ENCODE data around the gene JMJD7. TPM values are rescaled to one million over a fixed set of nuclear protein-coding genes. Genes with fewer than 3 reads are reported as not detected.
A peak's percentile ranks its signal among the peaks of the same experiment; 100 is the strongest.
"Not testable (repeated sequence)": the region's sequence is repeated elsewhere in the genome, so short reads cannot be mapped to it uniquely, and the experiment has no call there.

The JMJD7 gene
- total RNA-seq, 2 donors from 2014 or later: 13.5 to 17.7 TPM

- ATAC-seq (no peak), DNase-seq (ENCODE audit: low spot score in 2 of 2) (no peak)
- H3K27ac Mint-ChIP-seq: no peak overlapping the region
- peaks cover 0 to 9% of the 10 kb centered on the region in 2 donors for H3K36me3 Mint-ChIP-seq
- H3K9me3 Mint-ChIP-seq: no peaks in the 10 kb centered on the region
Observed at GRCh38 chr15:41825572-41826535, 2.0 kb upstream of the JMJD7 start.

DNA sequence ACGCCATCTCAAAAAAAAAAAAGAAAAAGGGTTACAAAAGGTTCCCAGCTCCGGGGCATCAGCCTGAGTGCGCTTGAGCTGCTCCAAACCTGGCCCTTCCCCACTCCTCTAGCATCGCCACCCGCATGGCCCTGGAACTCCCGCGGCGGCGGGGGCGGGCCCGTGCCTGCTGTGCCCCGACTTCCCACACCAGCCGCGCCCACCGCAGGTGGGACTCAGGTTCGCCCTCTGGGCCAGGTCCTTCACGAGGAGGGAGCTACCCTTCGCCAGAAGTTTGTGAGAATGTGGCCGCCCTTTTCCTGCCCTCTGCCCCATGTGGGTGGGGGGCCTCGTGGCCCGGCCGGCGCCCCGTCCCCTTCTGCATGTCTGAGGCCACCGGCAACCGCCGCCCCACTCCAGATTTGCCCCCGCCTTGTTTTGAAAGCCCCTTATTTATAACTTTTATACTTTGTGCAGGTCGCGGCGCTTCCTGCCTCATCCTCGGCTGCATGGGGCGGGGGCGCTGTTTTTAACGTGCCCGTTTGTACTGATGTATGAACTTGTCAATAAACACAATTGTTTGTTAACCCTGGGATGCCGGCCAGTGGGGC is 507 bp upstream of the JMJD7 start:
- no peak for DNase-seq (ENCODE audit: low spot score in 2 of 2)

DNA sequence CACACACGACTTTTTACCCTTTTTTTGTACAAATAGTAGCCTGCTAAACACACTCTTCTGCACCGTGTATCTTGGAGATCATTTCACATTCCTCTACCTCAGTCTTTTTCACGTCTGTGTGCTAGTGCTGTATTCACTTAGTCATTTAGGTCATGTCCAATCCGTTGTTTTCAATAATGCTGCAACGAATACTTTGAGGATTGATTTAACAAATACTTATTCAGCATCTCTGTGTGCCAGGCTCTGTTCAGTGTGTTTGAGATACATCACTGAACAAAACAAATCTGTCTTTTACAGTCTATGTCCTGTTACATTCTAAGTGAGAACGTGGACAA is 882 bp downstream of the JMJD7 start:
- Mint-ChIP-seq H3K9me3 (no peaks in the 10 kb centered on the region), H3K36me3 (peaks cover 0 to 9% of the 10 kb centered on the region in 2 donors), H3K27ac (peak overlapping the region; percentile 74 to 92)
- DNase-seq (ENCODE audit: low spot score in 2 of 2) (no peak), ATAC-seq (no peak)

More for the DNA sequence above, 507 bp upstream of the JMJD7 start:
- Mint-ChIP-seq H3K9me3 (no peaks in the 10 kb centered on the region), H3K27ac (peak overlapping the region; percentile 72 to 92), H3K36me3 (peaks cover 0 to 9% of the 10 kb centered on the region in 2 donors)
- ATAC-seq: peak; percentile 4 to 14

DNA sequence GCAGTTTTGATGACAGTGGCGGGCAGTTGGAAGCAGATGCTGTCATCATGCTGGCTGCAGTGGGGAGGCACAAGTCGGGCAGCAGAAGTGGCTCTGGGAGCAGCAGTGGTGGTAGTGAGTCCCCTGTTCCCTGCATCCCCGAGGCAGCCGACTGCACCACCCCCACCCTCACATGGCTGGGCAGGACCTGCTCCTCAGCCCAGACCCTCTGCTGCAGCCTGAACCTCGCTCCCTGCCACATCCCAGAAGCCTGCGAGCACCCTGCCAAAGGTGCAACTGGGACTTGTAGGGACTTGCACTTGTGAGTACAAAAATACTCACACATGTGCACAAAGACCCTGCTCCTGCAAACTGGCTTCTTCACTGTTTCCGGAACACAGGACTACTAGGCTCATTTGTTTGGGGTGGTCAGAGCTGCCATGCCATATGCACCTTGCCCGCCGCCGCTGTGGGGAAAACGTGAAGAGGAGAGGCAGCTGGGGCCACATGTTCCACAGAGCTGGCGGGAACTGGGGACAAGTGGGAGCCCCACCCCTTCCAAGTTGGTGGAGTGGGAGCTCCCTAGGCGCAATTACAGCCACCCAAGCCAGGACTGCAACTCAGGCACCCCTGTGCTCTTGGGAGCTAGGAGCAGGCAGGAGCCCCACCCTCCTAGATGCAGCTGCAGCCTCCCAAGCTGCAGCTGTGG is 2.2 kb downstream of the JMJD7 start:
- no peak overlapping the region for H3K27ac Mint-ChIP-seq

GRCh38 chr15:41831291-41831690 is 3.4 kb downstream of the JMJD7 start:
- H3K27ac Mint-ChIP-seq: peak overlapping the region; percentile 24 to 32
- ATAC-seq: peak; percentile 23 to 61
- not testable (repeated sequence) for H3K36me3 Mint-ChIP-seq

More for the DNA sequence above, 2.2 kb downstream of the JMJD7 start:
- Mint-ChIP-seq H3K9me3 (no peaks in the 10 kb centered on the region), H3K36me3 (peaks cover 0 to 9% of the 10 kb centered on the region in 2 donors)
- ATAC-seq: no peak
- DNase-seq (ENCODE audit: low spot score in 2 of 2): no peak

DNA sequence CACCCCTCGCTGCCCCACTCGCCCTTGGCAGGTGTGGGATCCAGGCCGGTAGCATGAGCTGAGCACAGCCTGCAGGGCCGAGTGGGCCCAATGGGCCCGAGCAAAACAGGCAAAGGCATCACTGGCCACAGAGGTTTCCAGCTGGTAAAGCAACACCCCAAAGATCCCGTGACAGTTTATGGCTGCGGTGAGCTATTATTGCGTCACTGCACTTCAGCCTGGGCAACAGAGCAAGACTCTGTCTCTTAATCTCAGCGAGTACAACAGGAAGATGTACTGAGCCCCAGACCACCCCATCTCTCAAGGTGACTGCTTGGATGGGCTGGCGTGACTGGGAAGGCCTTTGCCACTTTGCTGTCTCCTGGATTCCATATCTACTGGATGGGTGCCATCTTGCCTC is 4.3 kb downstream of the JMJD7 start:
- DNase-seq (ENCODE audit: low spot score in 2 of 2) (no peak), ATAC-seq (no peak)
- H3K36me3 Mint-ChIP-seq: peaks cover 0 to 9% of the 10 kb centered on the region in 2 donors
- H3K27ac Mint-ChIP-seq: no peak overlapping the region
- H3K9me3 Mint-ChIP-seq: no peaks in the 10 kb centered on the region

More at GRCh38 chr15:41831291-41831690, 3.4 kb downstream of the JMJD7 start:
- not testable (repeated sequence) for H3K9me3 Mint-ChIP-seq
- DNase-seq (ENCODE audit: low spot score in 2 of 2): peak in 1 of 2 donors; percentile 37

DNA sequence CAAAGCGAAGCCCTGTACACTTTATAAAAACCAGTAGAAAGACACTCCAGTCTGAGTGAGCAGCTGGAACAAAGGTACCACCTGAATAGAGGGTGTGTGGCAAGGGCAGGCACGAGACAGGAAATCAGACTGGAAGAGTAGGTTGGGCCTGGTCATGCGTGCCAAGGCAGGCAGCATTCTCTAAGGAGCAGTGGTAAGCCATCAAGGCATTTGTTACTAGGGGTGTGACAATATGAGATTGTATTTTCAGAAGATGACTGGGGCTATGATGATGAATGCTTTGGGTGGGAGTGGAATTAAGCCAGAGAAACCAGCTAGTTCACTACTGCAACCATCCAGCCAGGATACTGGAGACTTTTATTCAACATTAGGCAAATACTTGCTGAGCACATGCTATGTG is 5.0 kb downstream of the JMJD7 start:
- no peak overlapping the region for H3K27ac Mint-ChIP-seq
- ATAC-seq (peak; percentile 9 to 39), DNase-seq (ENCODE audit: low spot score in 2 of 2) (no peak)
- H3K9me3 Mint-ChIP-seq: no peaks in the 10 kb centered on the region
- H3K36me3 Mint-ChIP-seq: peaks cover 0 to 9% of the 10 kb centered on the region in 2 donors

- Mint-ChIP-seq H3K36me3 (no peaks in the 10 kb centered on the region), H3K9me3 (no peaks in the 10 kb centered on the region), H3K27ac (peak overlapping the region in 1 of 2 donors; percentile 8)
- ATAC-seq (no peak), DNase-seq (ENCODE audit: low spot score in 2 of 2) (no peak)
Observed at GRCh38 chr15:41834096-41834495, 6.2 kb downstream of the JMJD7 start.

GRCh38 chr15:41836073-41836472 is 8.2 kb downstream of the JMJD7 start:
- ATAC-seq (no peak), DNase-seq (ENCODE audit: low spot score in 2 of 2) (no peak)
- H3K9me3 Mint-ChIP-seq: no peaks in the 10 kb centered on the region
- H3K36me3 Mint-ChIP-seq: no peaks in the 10 kb centered on the region
- peak overlapping the region in 1 of 2 donors; percentile 47 for H3K27ac Mint-ChIP-seq

GRCh38 chr15:41836713-41837454 is 9.0 kb downstream of the JMJD7 start:
- H3K27ac Mint-ChIP-seq: peak overlapping the region in 1 of 2 donors; percentile 75
- H3K9me3 Mint-ChIP-seq: no peaks in the 10 kb centered on the region
- no peak for ATAC-seq
- no peaks in the 10 kb centered on the region for H3K36me3 Mint-ChIP-seq
- no peak for DNase-seq (ENCODE audit: low spot score in 2 of 2)

DNA sequence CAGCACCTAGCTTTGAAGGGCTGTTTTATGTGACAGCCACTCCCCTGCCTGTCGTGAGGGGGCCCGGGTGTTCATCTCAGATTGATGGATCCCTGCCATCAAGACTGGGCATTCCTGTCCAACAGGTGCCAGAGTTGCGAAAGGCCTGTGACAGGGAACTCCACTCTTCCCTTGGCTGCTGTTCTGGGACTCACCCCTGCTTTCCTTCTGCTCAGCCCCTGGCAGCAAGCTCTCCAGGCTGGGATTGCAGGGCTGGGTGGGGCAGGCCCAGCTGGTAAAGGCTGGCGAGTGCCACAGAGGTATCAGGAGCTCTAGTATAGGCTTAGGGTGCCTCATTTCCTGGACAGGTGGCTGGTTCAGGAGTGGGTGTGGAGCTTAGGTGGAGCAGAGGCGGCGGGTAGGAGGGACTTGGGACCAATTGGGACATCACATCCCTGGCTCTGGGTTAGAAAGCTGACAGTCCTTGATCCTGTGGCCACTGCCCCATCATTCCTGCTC is 10.6 kb downstream of the JMJD7 start, which contains the start of gene PLA2G4B:
Gene PLA2G4B (plus strand): TSS at position 448 of the 498 bp plus-strand sequence. CDS start 67 bp downstream, outside the sequence.
- Mint-ChIP-seq H3K27ac (peak within 1 kb of the TSS in 1 of 2 donors; percentile 65), H3K36me3 (no peaks in the 10 kb centered on the region), H3K9me3 (no peaks in the 10 kb centered on the region)
- DNase-seq (ENCODE audit: low spot score in 2 of 2): no peak
- ATAC-seq: no peak

- peak overlapping the region in 1 of 2 donors; percentile 14 for H3K27ac Mint-ChIP-seq
- H3K36me3 Mint-ChIP-seq: no peaks in the 10 kb centered on the region
- H3K9me3 Mint-ChIP-seq: no peaks in the 10 kb centered on the region
- no peak for ATAC-seq
- DNase-seq (ENCODE audit: low spot score in 2 of 2): no peak
Observed at GRCh38 chr15:41839781-41840491, 12.0 kb downstream of the JMJD7 start.

DNA sequence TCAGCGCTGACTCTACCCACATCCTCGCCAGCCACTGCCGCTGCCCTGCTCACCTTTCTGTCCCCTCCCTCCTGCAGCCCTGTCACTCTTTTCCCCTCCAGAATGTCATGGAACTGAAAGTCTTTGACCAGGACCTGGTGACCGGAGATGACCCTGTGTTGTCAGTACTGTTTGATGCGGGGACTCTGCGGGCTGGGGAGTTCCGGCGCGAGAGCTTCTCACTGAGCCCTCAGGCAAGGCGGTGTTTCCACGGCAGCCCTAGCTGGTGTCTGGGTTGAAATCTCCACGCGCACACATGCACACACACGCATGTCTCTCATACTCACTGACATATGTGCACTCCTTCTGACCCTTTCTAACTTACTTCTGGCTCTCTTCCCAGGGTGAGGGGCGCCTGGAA is 12.8 kb downstream of the JMJD7 start:
- ATAC-seq (no peak), DNase-seq (ENCODE audit: low spot score in 2 of 2) (no peak)
- Mint-ChIP-seq H3K36me3 (no peaks in the 10 kb centered on the region), H3K9me3 (no peaks in the 10 kb centered on the region), H3K27ac (peak overlapping the region in 1 of 2 donors; percentile 23)

DNA sequence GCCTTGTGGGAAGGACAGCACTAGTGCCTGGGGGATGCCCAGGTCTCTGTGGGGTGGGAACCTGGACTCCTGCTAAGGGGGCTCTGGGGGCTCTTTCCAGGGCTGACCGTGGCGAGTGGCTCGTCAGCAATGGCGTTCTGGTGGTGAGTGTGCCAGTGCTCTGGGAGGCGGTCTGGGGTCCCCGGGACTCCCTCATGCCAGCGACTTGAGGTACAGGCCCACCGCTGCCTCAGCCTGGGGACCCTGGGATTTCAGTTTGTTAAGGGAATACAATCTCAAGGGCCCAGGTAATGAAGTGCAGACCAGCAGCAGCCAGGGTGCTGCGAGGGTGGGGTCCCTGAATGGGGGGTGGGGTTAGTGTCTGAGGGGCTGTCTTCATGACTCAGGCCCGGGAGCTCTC is 13.2 kb downstream of the JMJD7 start:
- ATAC-seq (no peak), DNase-seq (ENCODE audit: low spot score in 2 of 2) (no peak)
- H3K27ac Mint-ChIP-seq: peak overlapping the region in 1 of 2 donors; percentile 23
- no peaks in the 10 kb centered on the region for H3K36me3 Mint-ChIP-seq
- no peaks in the 10 kb centered on the region for H3K9me3 Mint-ChIP-seq

DNA sequence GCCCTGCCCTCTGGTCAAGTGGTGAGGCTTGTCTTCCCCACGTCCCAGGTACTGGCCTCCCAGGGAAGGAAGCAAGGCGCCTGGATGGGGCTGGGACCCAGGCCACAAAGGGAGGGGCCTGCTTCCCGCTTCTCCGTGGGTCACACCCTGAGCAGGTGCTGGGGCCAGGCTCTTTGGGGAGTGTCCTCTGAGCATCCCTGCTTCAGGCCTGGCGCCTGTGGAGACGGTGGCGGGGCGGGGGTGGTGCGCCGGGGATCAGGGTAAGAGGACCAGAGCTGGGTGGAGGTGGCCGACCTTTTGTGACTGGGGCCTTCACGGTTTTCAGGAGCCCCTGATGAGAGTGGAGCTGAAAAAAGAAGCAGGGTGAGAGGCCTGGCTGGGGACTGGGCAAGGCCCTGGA is 14.3 kb downstream of the JMJD7 start:
- DNase-seq (ENCODE audit: low spot score in 2 of 2) (no peak), ATAC-seq (no peak)
- Mint-ChIP-seq H3K27ac (no peak overlapping the region), H3K36me3 (no peaks in the 10 kb centered on the region), H3K9me3 (no peaks in the 10 kb centered on the region)

- Mint-ChIP-seq H3K9me3 (no peaks in the 10 kb centered on the region), H3K27ac (peak overlapping the region; percentile 27 to 44), H3K36me3 (no peaks in the 10 kb centered on the region)
- ATAC-seq: no peak
- no peak for DNase-seq (ENCODE audit: low spot score in 2 of 2)
Observed at GRCh38 chr15:41843571-41843970, 15.7 kb downstream of the JMJD7 start.

Measured in activated naive CD4-positive, alpha-beta T cell treated with anti-CD3 and anti-CD28 coated beads, Interleukin-2, amount 50 U/mL, for 72 hours (primary cell).